Activated naive CD4-positive, alpha-beta T cell treated with anti-CD3 and anti-CD28 coated beads, Interleukin-2, amount 10 ng/mL, durations not matched to agents 7 days and 5 days (primary cell): ENCODE data around the gene NAV2.
"Not testable (repeated sequence)": the region's sequence is repeated elsewhere in the genome, so short reads cannot be mapped to it uniquely, and the experiment has no call there.

Experiments
- CTCF ChIA-PET: fragments of 350-600 bp; sonication (Branson Sonifier 250); formaldehyde crosslinking; loops from one replicate; lab custom pipeline; 2021; ENCODE audit warnings: antibody characterized with exemption; lab: Charles Lee
- DNase-seq: peaks from one replicate; pipeline ENCODE4 v3.0.0-alpha.2; 2020
- H3K27ac Mint-ChIP-seq: one replicate; pipeline ENCODE4 v1.8.0; 2021; ENCODE audit warnings: mild to moderate bottlenecking, moderate library complexity, mixed read lengths
- H3K27me3 Mint-ChIP-seq: one replicate; pipeline ENCODE4 v1.8.0; 2021; ENCODE audit warnings: mild to moderate bottlenecking, mixed read lengths
- H3K36me3 Mint-ChIP-seq: one replicate; pipeline ENCODE4 v1.8.0; 2021; ENCODE audit warnings: mixed read lengths
- H3K4me1 Mint-ChIP-seq: one replicate; pipeline ENCODE4 v1.8.0; 2021; ENCODE audit warnings: mixed read lengths
- H3K4me3 Mint-ChIP-seq: one replicate; pipeline ENCODE4 v1.8.0; 2021; ENCODE audit warnings: mild to moderate bottlenecking, moderate library complexity, mixed read lengths
- H3K9me3 Mint-ChIP-seq: one replicate; pipeline ENCODE4 v1.8.0; 2021; ENCODE audit warnings: mixed read lengths

The NAV2 gene

DNA sequence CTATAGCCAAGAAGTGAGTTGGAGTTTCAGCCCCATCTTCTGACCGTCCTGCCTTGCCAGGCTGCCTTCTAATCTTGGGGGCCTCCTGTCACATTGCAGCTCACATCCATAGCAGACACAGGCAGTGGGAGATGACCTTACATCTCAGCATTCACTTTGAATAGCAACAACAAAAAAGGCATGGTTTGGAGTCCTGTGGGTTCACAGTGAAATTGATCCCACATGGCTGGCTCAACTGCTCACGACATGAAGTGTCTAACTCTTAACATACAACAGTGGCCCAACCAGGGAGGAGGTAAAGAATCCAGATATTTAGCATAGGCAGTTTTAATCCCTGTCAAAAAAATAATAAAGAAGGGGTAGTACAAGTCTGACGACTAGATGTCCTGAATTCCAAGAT is 409.5 kb downstream of the NAV2 start:
- no peak overlapping the region for H3K4me3 Mint-ChIP-seq
- no peak for DNase-seq
- H3K9me3 Mint-ChIP-seq: no peaks in the 10 kb centered on the region
- H3K27me3 Mint-ChIP-seq: peaks cover 10% of the 10 kb centered on the region
- CTCF ChIA-PET: interaction anchor here (0.7 kb wide), 1 partner anchor 182 kb away, joined by 3 read pairs; no protein-coding TSS in a partner anchor
- H3K4me1 Mint-ChIP-seq: no peaks in the 10 kb centered on the region
- no peaks in the 10 kb centered on the region for H3K36me3 Mint-ChIP-seq
- H3K27ac Mint-ChIP-seq: no peak overlapping the region

GRCh38 chr11:20125927-20126326 is 413.3 kb downstream of the NAV2 start:
- H3K4me3 Mint-ChIP-seq: no peak overlapping the region
- H3K36me3 Mint-ChIP-seq: no peaks in the 10 kb centered on the region
- H3K9me3 Mint-ChIP-seq: no peaks in the 10 kb centered on the region
- H3K27me3 Mint-ChIP-seq: peaks cover 21% of the 10 kb centered on the region
- no peaks in the 10 kb centered on the region for H3K4me1 Mint-ChIP-seq
- DNase-seq: no peak
- CTCF ChIA-PET: interaction anchor here (1.0 to 5.7 kb wide), 4 partner anchors 15 to 547 kb away, joined by 3 to 96 read pairs (median 4); no protein-coding TSS in a partner anchor
- H3K27ac Mint-ChIP-seq: no peak overlapping the region

DNA sequence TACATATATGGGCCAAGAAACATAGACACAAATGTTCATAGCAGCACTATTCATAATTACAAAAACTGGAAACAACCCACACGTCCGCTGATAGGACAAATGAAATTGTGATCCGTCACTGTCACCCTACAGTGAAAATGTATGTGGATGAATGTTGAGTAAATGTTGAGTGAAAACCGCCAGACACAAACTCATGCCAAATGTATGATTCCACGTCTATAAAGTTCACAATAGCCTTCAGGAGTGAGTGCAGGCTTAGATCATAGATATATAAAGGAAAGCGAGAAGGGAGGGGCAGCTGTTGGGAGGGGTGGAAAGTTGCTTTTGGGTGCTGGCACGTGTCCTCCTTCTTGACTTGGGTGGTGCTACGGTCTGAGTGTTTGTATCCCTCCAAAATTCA is 414.1 kb downstream of the NAV2 start:
- no peak for DNase-seq
- no peak overlapping the region for H3K27ac Mint-ChIP-seq
- no peaks in the 10 kb centered on the region for H3K9me3 Mint-ChIP-seq
- CTCF ChIA-PET: interaction anchor here (0.9 to 5.7 kb wide), 12 partner anchors 10 to 546 kb away, joined by 3 to 96 read pairs (median 7); partner anchors contain the start of gene DBX1
- no peaks in the 10 kb centered on the region for H3K36me3 Mint-ChIP-seq
- peaks cover 3% of the 10 kb centered on the region for H3K4me1 Mint-ChIP-seq
- H3K27me3 Mint-ChIP-seq: peaks cover 29% of the 10 kb centered on the region
- H3K4me3 Mint-ChIP-seq: no peak overlapping the region

DNA sequence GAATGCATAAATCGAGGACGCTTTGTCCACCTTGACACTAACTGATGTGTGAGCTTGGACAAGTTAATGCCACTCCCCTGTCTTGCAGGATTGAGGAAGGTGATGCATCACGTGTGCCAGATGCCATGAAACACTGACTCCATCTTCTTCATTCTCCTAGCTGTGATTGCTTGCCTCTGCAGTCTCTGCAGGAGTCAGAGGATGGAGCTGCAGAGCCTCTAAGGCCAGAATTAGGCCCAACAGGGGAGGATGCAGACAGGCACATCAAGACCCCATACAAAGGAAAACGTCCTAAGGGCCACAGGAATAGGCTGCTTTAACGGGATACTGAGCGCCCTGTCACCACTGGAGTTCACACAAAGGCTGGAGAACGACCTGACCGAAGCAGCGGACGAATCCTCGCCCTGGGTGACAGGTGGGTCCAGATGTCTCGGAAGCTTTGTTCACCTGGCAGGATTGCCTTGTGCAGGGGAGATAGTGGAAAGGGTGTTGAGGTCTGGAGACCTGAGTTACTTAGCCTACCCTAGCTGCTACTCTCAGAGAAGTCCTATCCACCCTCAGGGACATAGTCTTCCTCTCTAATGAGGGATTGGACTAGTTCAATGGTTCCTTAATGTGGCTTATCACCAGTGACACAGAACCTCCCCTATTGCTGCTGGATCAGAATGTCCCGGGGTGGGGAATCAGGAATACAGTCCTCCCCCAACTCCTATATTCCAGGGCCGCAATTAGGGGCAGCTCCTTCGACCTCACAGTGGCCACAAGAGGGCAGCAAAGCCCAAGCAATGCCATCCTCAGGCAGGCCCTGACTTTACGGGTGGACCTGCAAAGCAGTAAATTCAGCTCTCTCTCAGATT is 415.3 kb downstream of the NAV2 start:
- DNase-seq: peak; percentile 84
- CTCF ChIA-PET: interaction anchor here (0.6 to 5.7 kb wide), 32 partner anchors 9 to 568 kb away, joined by 3 to 96 read pairs (median 4); partner anchors contain the start of gene DBX1
- no peak overlapping the region for H3K4me3 Mint-ChIP-seq
- H3K27me3 Mint-ChIP-seq: peaks cover 41% of the 10 kb centered on the region
- H3K27ac Mint-ChIP-seq: no peak overlapping the region
- peaks cover 10% of the 10 kb centered on the region for H3K4me1 Mint-ChIP-seq
- no peaks in the 10 kb centered on the region for H3K36me3 Mint-ChIP-seq
- no peaks in the 10 kb centered on the region for H3K9me3 Mint-ChIP-seq

GRCh38 chr11:20128528-20128825 is 415.8 kb downstream of the NAV2 start:
- H3K27ac Mint-ChIP-seq, H3K4me3 Mint-ChIP-seq: not testable (repeated sequence)
- CTCF ChIA-PET: interaction anchor here (0.6 to 5.7 kb wide), 28 partner anchors 11 to 568 kb away, joined by 3 to 96 read pairs (median 4); partner anchors contain the start of gene DBX1

DNA sequence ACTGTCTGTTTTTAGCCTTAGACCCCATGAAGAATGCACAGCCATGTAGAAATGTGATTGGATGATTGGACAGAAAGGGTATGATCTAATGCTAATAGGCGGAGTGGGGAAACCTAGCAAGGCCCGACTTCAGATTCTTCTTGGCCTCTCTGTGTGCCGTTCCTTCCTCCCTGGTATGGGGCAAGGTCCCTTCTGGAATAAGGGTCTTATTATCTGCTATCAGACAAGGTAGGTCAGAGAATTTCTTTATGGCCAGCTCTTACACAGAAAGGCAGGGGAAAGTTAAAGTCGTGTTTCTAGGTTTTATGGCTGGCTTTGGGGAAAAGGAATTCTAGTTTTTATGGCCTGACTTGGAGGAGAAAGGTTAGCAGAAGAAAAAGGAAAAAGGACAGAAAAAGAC is 417.0 kb downstream of the NAV2 start:
- Mint-ChIP-seq H3K36me3 (no peaks in the 10 kb centered on the region), H3K9me3 (no peaks in the 10 kb centered on the region), H3K4me3 (no peak overlapping the region), H3K4me1 (peaks cover 10% of the 10 kb centered on the region), H3K27me3 (peaks cover 49% of the 10 kb centered on the region), H3K27ac (no peak overlapping the region)
- CTCF ChIA-PET: interaction anchor here (1.2 to 5.7 kb wide), 4 partner anchors 17 to 482 kb away, joined by 3 to 96 read pairs (median 28); no protein-coding TSS in a partner anchor
- no peak for DNase-seq

More at GRCh38 chr11:20128528-20128825, 415.8 kb downstream of the NAV2 start:
- Mint-ChIP-seq H3K4me1 (peaks cover 10% of the 10 kb centered on the region), H3K27me3 (peaks cover 47% of the 10 kb centered on the region)
- not testable (repeated sequence) for DNase-seq, H3K9me3 Mint-ChIP-seq, H3K36me3 Mint-ChIP-seq

GRCh38 chr11:20131788-20132666 is 419.4 kb downstream of the NAV2 start:
- Mint-ChIP-seq H3K4me1 (peaks cover 10% of the 10 kb centered on the region), H3K27me3 (peaks cover 50% of the 10 kb centered on the region), H3K9me3 (no peaks in the 10 kb centered on the region), H3K36me3 (no peaks in the 10 kb centered on the region), H3K27ac (no peak overlapping the region), H3K4me3 (peak overlapping the region; percentile 58)
- CTCF ChIA-PET: interaction anchor here (0.8 to 4.2 kb wide), 20 partner anchors 9 to 575 kb away, joined by 3 to 25 read pairs (median 4); partner anchors contain the start of gene DBX1
- peak; percentile 59 for DNase-seq

DNA sequence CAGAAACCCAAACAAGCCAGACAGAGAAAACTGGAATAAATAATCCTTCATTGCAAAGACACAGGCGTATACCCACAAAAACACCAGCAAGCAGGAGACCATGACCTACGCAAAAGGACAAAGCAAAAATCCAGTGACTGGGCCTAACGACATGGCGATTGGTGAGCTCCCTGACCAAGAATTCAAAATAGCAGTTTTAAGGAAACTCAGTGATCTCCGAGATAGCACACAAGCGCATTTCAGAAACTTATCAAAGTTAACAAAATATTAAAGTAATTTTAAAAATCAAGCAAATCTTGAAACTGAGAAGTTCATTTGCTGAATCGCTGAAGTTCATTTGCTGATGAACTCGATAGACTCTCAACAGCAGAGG is 420.0 kb downstream of the NAV2 start:
- DNase-seq: no peak
- H3K27ac Mint-ChIP-seq: no peak overlapping the region
- no peaks in the 10 kb centered on the region for H3K36me3 Mint-ChIP-seq
- H3K27me3 Mint-ChIP-seq: peaks cover 50% of the 10 kb centered on the region
- CTCF ChIA-PET: interaction anchor here (0.7 to 4.2 kb wide), 20 partner anchors 10 to 575 kb away, joined by 3 to 25 read pairs (median 4); partner anchors contain the start of gene DBX1
- H3K4me1 Mint-ChIP-seq: peaks cover 10% of the 10 kb centered on the region
- H3K4me3 Mint-ChIP-seq: no peak overlapping the region
- H3K9me3 Mint-ChIP-seq: no peaks in the 10 kb centered on the region

DNA sequence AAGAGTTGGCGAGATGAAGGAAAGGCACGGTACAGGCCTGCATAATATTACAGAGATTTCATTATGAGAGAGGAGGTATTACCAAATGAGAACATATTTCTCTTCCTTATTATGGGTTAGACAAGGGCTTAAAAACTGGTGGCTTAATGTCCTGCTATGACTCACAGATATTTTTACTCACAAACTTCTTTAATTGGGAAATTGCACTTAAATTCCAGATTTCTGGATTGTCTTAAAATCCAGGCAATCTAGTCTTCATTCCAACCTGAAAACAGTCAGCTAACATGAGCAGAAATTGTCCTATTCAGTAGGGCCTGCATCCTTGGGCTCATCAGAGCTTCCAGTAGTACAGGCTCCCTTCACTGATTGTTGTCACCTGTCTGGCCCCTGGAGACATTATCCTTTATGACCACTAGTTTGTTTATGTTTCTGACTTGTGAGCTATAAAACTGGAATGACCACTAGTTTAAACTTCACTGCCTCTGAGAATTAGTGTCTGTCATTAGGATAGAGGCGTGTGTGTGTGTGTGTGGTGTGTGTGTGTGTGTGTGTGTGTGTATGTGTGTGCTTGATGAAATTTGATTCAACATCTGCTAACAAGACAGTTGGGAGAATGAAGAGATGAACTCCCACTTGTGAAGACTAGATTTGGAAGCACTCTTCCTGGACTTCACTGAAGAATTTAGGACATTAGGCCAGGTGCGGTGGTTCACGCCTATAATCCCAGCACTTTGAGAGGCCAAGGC is 422.5 kb downstream of the NAV2 start:
- Mint-ChIP-seq H3K27me3 (peaks cover 52% of the 10 kb centered on the region), H3K27ac (no peak overlapping the region)
- CTCF ChIA-PET: interaction anchor here (1.8 to 4.2 kb wide), 2 partner anchors 185 to 219 kb away, joined by 5 to 25 read pairs; no protein-coding TSS in a partner anchor

DNA sequence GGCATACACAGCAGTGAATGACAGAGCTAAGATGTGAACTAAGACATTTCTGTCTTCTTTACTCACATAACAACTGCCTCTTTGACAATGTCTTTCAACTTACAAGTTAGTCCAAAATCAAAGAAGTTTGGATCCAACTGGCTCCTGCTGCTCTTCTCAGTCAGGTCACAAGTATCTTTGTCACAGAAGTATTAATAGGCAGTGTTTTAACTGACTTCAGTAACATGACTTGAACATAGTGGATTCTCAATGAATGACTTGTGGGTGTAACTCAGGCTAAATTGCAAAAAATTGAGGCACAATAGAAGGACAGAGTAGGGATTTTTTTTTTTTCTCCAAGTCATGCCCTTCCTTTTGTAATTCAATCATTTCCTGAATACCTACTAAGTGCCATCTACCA is 425.0 kb downstream of the NAV2 start:
- Mint-ChIP-seq H3K27me3 (peaks cover 34% of the 10 kb centered on the region), H3K4me1 (no peaks in the 10 kb centered on the region), H3K4me3 (no peak overlapping the region), H3K27ac (no peak overlapping the region), H3K36me3 (no peaks in the 10 kb centered on the region), H3K9me3 (no peaks in the 10 kb centered on the region)
- CTCF ChIA-PET: interaction anchor here (1.7 kb wide), 1 partner anchor 216 kb away, joined by 4 read pairs; no protein-coding TSS in a partner anchor
- no peak for DNase-seq

More for the DNA sequence above, 422.5 kb downstream of the NAV2 start:
- peaks cover 10% of the 10 kb centered on the region for H3K4me1 Mint-ChIP-seq
- no peak for DNase-seq
- no peaks in the 10 kb centered on the region for H3K9me3 Mint-ChIP-seq
- no peaks in the 10 kb centered on the region for H3K36me3 Mint-ChIP-seq
- H3K4me3 Mint-ChIP-seq: no peak overlapping the region

- CTCF ChIA-PET: interaction anchor here (1.7 kb wide), 1 partner anchor 215 kb away, joined by 4 read pairs; no protein-coding TSS in a partner anchor
- H3K36me3 Mint-ChIP-seq: no peaks in the 10 kb centered on the region
- DNase-seq: no peak
- peaks cover 24% of the 10 kb centered on the region for H3K27me3 Mint-ChIP-seq
- H3K4me3 Mint-ChIP-seq: no peak overlapping the region
- H3K9me3 Mint-ChIP-seq: no peaks in the 10 kb centered on the region
- no peak overlapping the region for H3K27ac Mint-ChIP-seq
- H3K4me1 Mint-ChIP-seq: no peaks in the 10 kb centered on the region
Measured at GRCh38 chr11:20138707-20139106, 426.1 kb downstream of the NAV2 start.

DNA sequence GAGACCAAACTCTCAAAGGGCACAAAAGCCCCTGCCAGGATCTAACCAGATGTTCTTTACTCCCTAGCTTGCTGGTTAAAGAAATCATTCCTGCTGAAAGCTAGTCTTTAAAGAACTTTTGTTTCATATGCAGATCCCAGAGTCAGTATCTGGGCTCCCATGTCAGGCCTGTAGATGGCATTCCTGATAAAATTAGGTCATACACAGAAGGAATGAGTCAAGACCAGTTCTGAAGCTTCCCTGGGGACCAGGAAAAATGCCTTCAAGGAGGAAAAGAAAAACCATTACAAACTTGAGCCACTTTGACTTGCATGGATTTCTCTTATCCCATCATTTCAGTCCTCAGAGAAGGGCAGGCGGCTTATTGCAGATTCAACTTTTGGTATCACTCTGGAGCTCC is 441.7 kb downstream of the NAV2 start:
- no peak for DNase-seq
- no peak overlapping the region for H3K4me3 Mint-ChIP-seq
- CTCF ChIA-PET: interaction anchor here (1.7 kb wide), 1 partner anchor 22 kb away, joined by 8 read pairs; no protein-coding TSS in a partner anchor
- H3K27me3 Mint-ChIP-seq: peaks cover 63% of the 10 kb centered on the region
- H3K36me3 Mint-ChIP-seq: peaks cover 15% of the 10 kb centered on the region
- no peak overlapping the region for H3K27ac Mint-ChIP-seq
- peaks cover 26% of the 10 kb centered on the region for H3K4me1 Mint-ChIP-seq
- H3K9me3 Mint-ChIP-seq: peaks cover 9% of the 10 kb centered on the region

DNA sequence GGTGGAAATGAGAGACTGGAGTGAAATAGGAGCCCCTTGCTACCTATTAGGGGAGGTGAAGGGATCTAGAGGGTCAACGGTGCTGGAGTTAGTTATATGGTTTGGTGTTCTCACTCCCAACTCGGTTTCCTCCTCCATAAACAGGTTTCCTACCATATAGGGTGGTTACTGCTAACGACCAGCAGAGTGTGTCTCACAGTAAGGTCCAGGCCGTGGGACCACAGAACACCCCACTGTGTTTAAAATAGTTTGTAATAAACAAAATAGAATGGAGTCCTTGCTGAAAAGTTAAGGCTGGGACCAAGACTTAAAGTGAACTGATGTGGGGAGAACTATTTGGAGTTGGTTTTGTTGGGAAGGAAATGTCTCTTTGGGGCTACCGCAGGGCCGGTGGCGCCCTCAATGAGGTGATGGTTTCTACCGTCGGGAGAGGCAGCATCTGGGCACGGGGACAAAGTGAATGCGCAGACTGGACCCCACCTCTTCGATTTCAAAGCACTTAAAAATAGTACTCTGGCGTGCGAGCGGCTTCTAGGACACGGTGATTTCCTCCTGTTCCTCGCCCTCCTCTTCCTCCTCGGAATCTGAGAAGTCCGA is 443.1 kb downstream of the NAV2 start:
- CTCF ChIA-PET: interaction anchor here (1.5 to 1.7 kb wide), 2 partner anchors 24 to 28 kb away, joined by 7 to 8 read pairs; no protein-coding TSS in a partner anchor
- Mint-ChIP-seq H3K27me3 (peaks cover 74% of the 10 kb centered on the region), H3K9me3 (peaks cover 9% of the 10 kb centered on the region), H3K27ac (peak overlapping the region; percentile 82), H3K4me1 (peaks cover 26% of the 10 kb centered on the region), H3K4me3 (peak overlapping the region; percentile 58), H3K36me3 (peaks cover 17% of the 10 kb centered on the region)
- no peak for DNase-seq
